ENCODE measurements around the gene CARMIL1. TPM values are rescaled to one million over a fixed set of nuclear protein-coding genes. Genes with fewer than 3 reads are reported as not detected.

The CARMIL1 gene
- total RNA-seq, 2 donors from 2014 or later: 11.9 to 13.7 TPM

DNA sequence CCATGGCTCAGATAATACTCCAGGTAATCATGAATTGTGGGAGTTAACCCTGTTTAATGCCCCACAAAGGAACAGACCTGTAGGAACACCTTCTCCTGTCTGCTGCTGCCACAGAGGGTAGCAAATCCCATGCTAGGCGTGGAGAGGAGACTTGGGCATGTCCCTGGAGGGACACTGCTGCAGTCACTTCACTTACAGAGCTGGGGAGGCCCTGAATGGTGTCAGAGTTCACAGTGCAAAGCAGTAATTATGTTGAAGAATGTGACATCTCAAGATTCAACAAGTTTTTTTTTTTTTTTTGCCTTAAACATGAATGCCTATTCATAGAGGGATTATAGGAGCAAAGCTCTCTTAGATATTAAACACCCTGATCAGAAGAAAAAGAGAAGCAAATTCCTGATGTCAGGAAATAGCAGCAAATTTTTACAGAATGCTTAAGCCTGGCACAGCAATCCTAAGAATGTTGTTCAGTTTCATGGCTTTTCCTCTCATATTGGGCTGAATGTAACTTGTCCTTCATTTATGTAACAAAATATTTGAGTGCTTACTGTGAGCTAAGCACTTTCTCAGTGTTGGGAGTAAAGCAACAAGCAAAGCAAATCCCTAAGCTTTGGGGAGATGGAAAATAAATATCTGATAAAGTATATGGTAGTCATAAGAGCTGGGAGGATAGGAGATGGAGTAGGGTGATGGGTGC, 45.0 kb downstream of the CARMIL1 start:
- TF ChIP-seq, protein P1, sequence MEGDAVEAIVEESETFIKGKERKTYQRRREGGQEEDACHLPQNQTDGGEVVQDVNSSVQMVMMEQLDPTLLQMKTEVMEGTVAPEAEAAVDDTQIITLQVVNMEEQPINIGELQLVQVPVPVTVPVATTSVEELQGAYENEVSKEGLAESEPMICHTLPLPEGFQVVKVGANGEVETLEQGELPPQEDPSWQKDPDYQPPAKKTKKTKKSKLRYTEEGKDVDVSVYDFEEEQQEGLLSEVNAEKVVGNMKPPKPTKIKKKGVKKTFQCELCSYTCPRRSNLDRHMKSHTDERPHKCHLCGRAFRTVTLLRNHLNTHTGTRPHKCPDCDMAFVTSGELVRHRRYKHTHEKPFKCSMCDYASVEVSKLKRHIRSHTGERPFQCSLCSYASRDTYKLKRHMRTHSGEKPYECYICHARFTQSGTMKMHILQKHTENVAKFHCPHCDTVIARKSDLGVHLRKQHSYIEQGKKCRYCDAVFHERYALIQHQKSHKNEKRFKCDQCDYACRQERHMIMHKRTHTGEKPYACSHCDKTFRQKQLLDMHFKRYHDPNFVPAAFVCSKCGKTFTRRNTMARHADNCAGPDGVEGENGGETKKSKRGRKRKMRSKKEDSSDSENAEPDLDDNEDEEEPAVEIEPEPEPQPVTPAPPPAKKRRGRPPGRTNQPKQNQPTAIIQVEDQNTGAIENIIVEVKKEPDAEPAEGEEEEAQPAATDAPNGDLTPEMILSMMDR (IDR thresholded peaks at IDR 0.05): no peak
- no peak for TF ChIP-seq POLR2A (IDR thresholded peaks at IDR 0.05)
- no peaks in the 10 kb centered on the region for H3K9me3 ChIP-seq
- H3K4me3 ChIP-seq: no peak overlapping the region
- ATAC-seq (no peak), DNase-seq (no peak)
- H3K4me1 ChIP-seq: peaks cover 14% of the 10 kb centered on the region
- H3K27me3 ChIP-seq: no peaks in the 10 kb centered on the region
- intact Hi-C loops (cut with DNase I): no loop called here
- H3K27ac ChIP-seq: no peak overlapping the region
- WGBS, 2 donors: 94 to 95% methylated on average over 1 of the region's 1 CpG
- H3K36me3 ChIP-seq (replicated peaks in 1 of 2; ENCODE audit: insufficient read depth in 1 of 2, low read depth in 2 of 2): no peaks in the 10 kb centered on the region

DNA sequence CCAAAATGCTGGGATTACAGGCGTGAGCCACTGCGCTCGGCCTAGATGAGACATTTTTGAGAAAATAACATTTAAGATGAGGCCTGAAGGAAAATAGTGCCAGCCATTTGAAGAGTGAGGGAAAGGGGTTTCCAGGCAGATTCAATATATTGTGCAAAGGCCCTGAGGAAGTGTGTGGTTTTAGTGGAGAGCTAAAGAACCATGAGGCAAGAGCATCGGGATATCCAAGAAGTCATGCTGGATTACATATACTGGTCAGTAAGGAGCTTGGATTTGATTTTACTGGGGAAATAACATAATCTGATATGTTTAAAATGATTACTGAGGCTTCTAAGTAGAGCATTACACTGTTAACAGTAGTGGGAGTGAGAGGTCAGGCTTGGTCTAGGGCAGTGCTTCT, 47.0 kb downstream of the CARMIL1 start:
- TF ChIP-seq, protein P1 (IDR thresholded peaks at IDR 0.05): no peak
- TF ChIP-seq POLR2A (IDR thresholded peaks at IDR 0.05): no peak
- Histone ChIP-seq H3K9me3 (no peaks in the 10 kb centered on the region), H3K36me3 (replicated peaks in 1 of 2; ENCODE audit: insufficient read depth in 1 of 2, low read depth in 2 of 2) (no peaks in the 10 kb centered on the region), H3K27me3 (no peaks in the 10 kb centered on the region), H3K27ac (no peak overlapping the region), H3K4me1 (peaks cover 14% of the 10 kb centered on the region), H3K4me3 (no peak overlapping the region)
- ATAC-seq (no peak), DNase-seq (no peak)
- intact Hi-C loops (cut with DNase I): no loop called here
- WGBS, 2 donors: 93 to 94% methylated on average over 4 of the region's 4 CpGs

DNA sequence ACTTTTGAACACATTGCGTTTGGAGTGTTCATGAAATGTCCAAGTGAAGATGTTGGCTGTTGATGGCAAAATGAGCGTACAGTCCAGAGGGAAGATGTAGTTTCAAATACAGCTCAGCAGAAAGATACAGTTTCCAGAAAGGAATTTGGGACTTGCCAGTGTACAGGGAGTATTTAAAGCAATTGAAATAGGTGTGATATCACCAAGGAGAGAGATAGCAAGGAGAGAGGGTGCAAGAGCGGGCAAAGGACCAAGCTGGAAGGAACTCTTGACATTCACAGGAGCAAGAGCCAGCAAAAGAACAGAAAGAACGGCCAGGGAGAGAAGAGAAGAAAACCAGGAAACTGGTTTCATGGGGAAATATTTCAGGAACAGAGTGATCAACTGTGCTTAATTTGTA, 47.8 kb downstream of the CARMIL1 start:
- no peak for ATAC-seq
- TF ChIP-seq, protein P1 (IDR thresholded peaks at IDR 0.05): no peak
- no peak for TF ChIP-seq POLR2A (IDR thresholded peaks at IDR 0.05)
- no peaks in the 10 kb centered on the region for H3K27me3 ChIP-seq
- intact Hi-C loops (cut with DNase I): no loop called here
- DNase-seq: peak in 1 of 4 donors; percentile 25
- H3K9me3 ChIP-seq: no peaks in the 10 kb centered on the region
- H3K27ac ChIP-seq: no peak overlapping the region
- H3K4me1 ChIP-seq: peaks cover 15% of the 10 kb centered on the region
- 65 to 67% methylated on average over 4 of the region's 4 CpGs for WGBS, 2 donors
- no peak overlapping the region for H3K4me3 ChIP-seq
- H3K36me3 ChIP-seq (replicated peaks in 1 of 2; ENCODE audit: insufficient read depth in 1 of 2, low read depth in 2 of 2): no peaks in the 10 kb centered on the region

DNA sequence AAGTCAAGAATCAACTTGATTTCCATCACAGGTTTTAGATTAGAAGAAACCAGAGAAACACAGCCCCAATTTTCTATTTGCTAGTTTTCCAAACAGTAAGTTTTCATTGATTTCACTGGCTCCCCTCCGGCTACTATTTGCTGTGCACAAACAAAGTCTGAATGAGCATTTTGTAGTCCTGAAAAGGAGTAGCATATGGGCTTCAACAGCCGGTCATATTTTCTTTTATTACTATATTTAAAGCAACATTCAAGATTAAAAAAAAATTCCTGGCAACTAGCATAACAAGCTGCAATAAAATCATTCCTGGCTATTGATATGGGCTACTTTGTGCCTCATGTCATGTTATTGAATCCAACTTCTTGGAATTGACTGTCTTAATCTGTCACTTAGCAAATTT, 48.3 kb downstream of the CARMIL1 start:
- TF ChIP-seq, protein P1 (IDR thresholded peaks at IDR 0.05): no peak
- no peak for TF ChIP-seq POLR2A (IDR thresholded peaks at IDR 0.05)
- DNase-seq: no peak
- WGBS, 2 donors: 5 to 22% methylated on average over 2 of the region's 2 CpGs
- Histone ChIP-seq H3K9me3 (no peaks in the 10 kb centered on the region), H3K4me3 (no peak overlapping the region), H3K27me3 (no peaks in the 10 kb centered on the region), H3K27ac (no peak overlapping the region), H3K4me1 (peaks cover 18% of the 10 kb centered on the region), H3K36me3 (replicated peaks in 1 of 2; ENCODE audit: insufficient read depth in 1 of 2, low read depth in 2 of 2) (no peaks in the 10 kb centered on the region)
- intact Hi-C loops (cut with DNase I): no loop called here
- no peak for ATAC-seq
